ENCODE data around the gene ASXL1.

ASXL1 gene

GRCh38 chr20:32480371-32481241 is 122.5 kb downstream of the ASXL1 start:
- DNase-seq (ENCODE audit: low read depth): no peak

- no peak for DNase-seq (ENCODE audit: low read depth)
These were observed 123.4 kb downstream of the ASXL1 start for GRCh38 chr20:32481311-32482142.

- no peak for DNase-seq (ENCODE audit: low read depth)
These were observed 124.0 kb downstream of the ASXL1 start for GRCh38 chr20:32482143-32482441.

DNA sequence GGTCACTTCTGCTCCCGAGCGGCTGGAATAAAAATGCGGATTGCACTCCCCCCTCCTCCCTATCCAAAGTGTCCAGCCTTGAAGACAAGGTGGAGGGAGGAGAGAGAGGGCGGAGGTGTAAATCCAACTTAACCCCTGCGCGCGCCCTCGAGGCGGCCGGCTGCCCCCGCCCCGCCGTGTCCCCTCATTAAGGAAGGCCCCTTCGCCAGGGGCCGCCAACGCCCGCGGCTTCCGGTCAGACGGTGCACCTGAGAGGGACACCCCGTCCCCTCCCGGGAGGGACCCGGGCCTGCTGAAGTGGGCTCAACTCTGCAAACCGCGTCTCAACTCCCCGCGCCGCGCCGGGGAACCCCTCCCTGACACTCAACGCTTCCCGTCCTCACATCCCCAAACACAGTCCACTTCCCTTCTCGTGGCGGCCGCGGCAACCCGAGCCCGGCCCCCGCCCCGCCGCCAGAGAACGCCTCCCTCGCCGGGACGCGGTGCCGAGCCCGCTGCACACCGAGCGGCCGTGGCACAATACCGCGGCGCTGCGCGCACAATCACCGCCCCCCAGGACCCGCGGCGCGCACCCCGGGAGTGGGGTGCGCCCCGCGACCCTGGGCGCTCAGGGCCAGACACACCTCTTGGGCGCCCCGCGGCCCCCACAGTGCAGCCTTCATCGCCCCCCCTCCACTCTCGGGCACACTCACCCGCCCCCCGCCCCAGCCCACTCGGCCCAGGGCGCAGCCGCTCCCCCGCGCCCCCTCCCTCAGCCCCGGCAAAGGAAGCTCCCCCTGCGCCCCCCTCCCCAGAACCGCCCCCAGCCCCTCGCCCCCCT is 124.5 kb downstream of the ASXL1 start:
- no peak for DNase-seq (ENCODE audit: low read depth)

DNA sequence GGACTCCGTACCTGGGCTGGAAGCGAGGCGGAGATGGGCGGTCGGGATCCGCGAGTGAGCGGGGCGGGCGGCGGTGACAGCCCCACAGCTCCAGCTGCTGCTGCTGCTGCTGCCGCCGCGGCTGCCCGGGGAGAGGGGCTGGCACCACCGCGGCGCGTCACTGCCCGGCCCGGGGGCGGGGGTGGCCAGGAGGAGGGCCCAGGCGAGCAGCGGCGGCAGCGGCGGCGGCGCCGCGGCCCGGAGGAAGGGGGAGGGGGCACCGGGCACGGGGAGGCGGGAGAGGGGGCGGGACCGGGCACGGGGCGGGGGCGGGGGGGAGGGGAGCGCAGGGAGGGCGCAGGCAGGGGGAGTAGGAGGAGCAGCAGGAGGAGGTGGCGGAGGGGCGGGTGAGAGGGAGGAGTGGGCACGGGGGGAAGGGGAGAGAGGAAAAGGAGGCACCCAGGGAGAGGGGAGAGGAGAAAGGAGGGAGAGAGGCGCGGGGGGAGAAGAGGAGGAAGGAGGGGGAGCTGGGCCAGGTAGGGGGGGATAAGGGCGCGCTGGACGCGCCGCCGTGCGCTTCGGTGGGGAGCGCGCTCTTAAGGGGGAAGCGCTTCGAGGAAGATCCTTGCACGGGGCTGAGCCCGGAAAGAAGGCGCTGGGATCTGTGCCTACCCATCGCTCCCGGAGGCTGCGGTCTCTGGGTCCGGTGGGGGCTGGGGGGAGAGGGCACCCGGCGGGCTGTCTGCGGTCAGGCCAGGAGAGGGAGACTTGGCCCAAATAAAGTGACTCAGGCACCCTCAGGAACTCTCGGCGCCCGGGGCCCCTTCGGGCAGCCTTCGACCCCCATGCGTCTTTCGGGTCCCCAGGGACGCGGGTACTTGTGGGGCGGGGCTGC is 125.5 kb downstream of the ASXL1 start:
- DNase-seq (ENCODE audit: low read depth): no peak

GRCh38 chr20:32484225-32484957 is 126.3 kb downstream of the ASXL1 start:
- no peak for DNase-seq (ENCODE audit: low read depth)

GRCh38 chr20:32484958-32485769 is 127.0 kb downstream of the ASXL1 start:
- DNase-seq (ENCODE audit: low read depth): peak; percentile 76

GRCh38 chr20:32485770-32486478 is 127.8 kb downstream of the ASXL1 start:
- DNase-seq (ENCODE audit: low read depth): no peak

- no peak for DNase-seq (ENCODE audit: low read depth)
These were observed 129.2 kb downstream of the ASXL1 start for GRCh38 chr20:32487381-32487780.

GRCh38 chr20:32488066-32488838 is 130.1 kb downstream of the ASXL1 start:
- DNase-seq (ENCODE audit: low read depth): no peak

Measured in fibroblast of the conjunctiva (primary cell).